ENCODE measurements around the gene ASAH2.
A peak's percentile ranks its signal among the peaks of the same experiment; 100 is the strongest.
"Not testable (repeated sequence)": the region's sequence is repeated elsewhere in the genome, so short reads cannot be mapped to it uniquely, and the experiment has no call there.

The ASAH2 gene

GRCh38 chr10:50242777-50243176 lies 8.5 kb downstream of the ASAH2 start:
- no peak overlapping the region for H3K9ac ChIP-seq (ENCODE audit: insufficient read length)
- no peaks in the 10 kb centered on the region for H3K9me3 ChIP-seq (ENCODE audit: low read depth, low read length)
- no peak overlapping the region for H3K4me3 ChIP-seq
- H3K27ac ChIP-seq, result no peak overlapping the region
- TF ChIP-seq EZH2 (IDR thresholded peaks at IDR 0.05) (no peak), POLR2AphosphoS5 (IDR thresholded peaks at IDR 0.05; ENCODE audit: borderline replicate concordance, low read depth, low read length) (no peak), FOXP2 (optimal IDR thresholded peaks at IDR 0.05; ENCODE audit: control extremely low read depth, extremely low read length, insufficient read depth) (no peak)
- no peaks in the 10 kb centered on the region for H3K36me3 ChIP-seq (ENCODE audit: insufficient read depth, low read length)
- DNase-seq (ENCODE audit: low read depth, low spot score), result no peak

- H3K27ac ChIP-seq; DNase-seq (ENCODE audit: low read depth, low spot score); H3K9ac ChIP-seq (ENCODE audit: insufficient read length); H3K4me3 ChIP-seq; H3K36me3 ChIP-seq (ENCODE audit: insufficient read depth, low read length); H3K9me3 ChIP-seq (ENCODE audit: low read depth, low read length): not testable (repeated sequence)
Observed at GRCh38 chr10:50241478-50241877, 9.8 kb downstream of the ASAH2 start.

GRCh38 chr10:50234486-50234885 lies 16.8 kb downstream of the ASAH2 start:
- H3K4me3 ChIP-seq, result no peak overlapping the region
- H3K9ac ChIP-seq (ENCODE audit: insufficient read length), result no peak overlapping the region
- DNase-seq (ENCODE audit: low read depth, low spot score), result no peak
- no peak for TF ChIP-seq FOXP2 (optimal IDR thresholded peaks at IDR 0.05; ENCODE audit: control extremely low read depth, extremely low read length, insufficient read depth)
- no peak for TF ChIP-seq POLR2AphosphoS5 (IDR thresholded peaks at IDR 0.05; ENCODE audit: borderline replicate concordance, low read depth, low read length)
- no peak for TF ChIP-seq EZH2 (IDR thresholded peaks at IDR 0.05)
- H3K9me3 ChIP-seq (ENCODE audit: low read depth, low read length), result no peaks in the 10 kb centered on the region
- H3K27ac ChIP-seq, result no peak overlapping the region
- H3K36me3 ChIP-seq (ENCODE audit: insufficient read depth, low read length), result no peaks in the 10 kb centered on the region

DNA sequence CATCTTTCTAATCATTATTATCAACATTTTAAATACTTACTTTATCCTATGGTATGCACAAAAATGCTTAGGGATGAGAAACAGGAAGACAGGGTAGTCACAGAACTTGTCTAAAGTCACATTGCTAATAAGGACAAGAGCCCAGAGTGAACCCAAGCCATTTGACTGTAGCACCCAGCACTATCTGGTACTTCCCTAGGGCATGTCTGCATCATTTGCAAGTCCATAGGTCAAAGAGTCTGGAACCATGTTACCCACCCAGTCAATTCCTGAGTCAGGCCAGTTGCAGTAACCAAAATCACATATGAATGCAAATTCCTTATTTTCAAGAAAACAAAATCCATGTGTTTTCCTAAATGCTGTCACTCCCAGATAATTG lies 19.1 kb downstream of the ASAH2 start:
- DNase-seq (ENCODE audit: low read depth, low spot score), result no peak
- Histone ChIP-seq H3K4me3 (no peak overlapping the region), H3K27ac (no peak overlapping the region), H3K9ac (ENCODE audit: insufficient read length) (no peak overlapping the region), H3K36me3 (ENCODE audit: insufficient read depth, low read length) (no peaks in the 10 kb centered on the region), H3K9me3 (ENCODE audit: low read depth, low read length) (no peaks in the 10 kb centered on the region)
- TF ChIP-seq POLR2AphosphoS5 (IDR thresholded peaks at IDR 0.05; ENCODE audit: borderline replicate concordance, low read depth, low read length) (no peak), EZH2 (IDR thresholded peaks at IDR 0.05) (no peak), FOXP2 (optimal IDR thresholded peaks at IDR 0.05; ENCODE audit: control extremely low read depth, extremely low read length, insufficient read depth) (no peak)

DNA sequence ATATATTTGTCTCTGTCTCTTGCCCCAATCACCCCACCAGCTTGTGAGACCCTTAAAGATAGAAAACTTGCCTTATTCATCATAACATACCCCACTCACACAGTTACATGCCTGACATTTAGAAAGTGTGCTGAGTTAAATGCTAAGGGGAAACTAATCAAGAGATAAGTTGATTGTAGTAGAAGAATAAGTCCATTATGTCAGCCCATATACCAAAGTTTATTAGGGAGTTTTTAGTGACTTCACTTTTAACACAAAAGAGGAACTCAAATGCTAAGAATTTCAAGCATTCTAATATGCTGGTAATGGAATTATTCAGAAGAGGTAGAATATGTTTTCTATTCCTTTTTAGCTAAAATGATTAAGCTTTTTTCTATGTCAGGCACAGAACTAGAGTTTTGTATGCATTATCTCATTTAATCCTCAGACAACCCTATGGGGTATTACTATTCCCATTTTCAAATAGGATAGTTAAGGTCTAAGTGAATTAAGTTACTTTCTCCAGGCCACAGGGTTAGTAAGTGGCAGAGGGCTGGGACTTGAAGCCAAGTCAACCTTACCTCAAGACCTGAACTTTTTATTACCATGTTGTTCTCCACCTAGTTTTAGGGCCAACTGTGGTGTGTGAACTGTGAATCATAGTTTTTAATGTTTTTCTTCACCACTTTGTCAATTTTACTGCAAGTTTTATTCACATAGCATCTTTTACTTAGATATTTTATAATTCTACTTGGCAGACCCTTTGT lies 19.6 kb downstream of the ASAH2 start:
- Histone ChIP-seq H3K9me3 (ENCODE audit: low read depth, low read length) (no peaks in the 10 kb centered on the region), H3K9ac (ENCODE audit: insufficient read length) (no peak overlapping the region), H3K4me3 (no peak overlapping the region), H3K27ac (no peak overlapping the region), H3K36me3 (ENCODE audit: insufficient read depth, low read length) (no peaks in the 10 kb centered on the region)
- DNase-seq (ENCODE audit: low read depth, low spot score), result no peak
- TF ChIP-seq POLR2AphosphoS5 (IDR thresholded peaks at IDR 0.05; ENCODE audit: borderline replicate concordance, low read depth, low read length) (no peak), EZH2 (IDR thresholded peaks at IDR 0.05) (no peak), FOXP2 (optimal IDR thresholded peaks at IDR 0.05; ENCODE audit: control extremely low read depth, extremely low read length, insufficient read depth) (no peak)

DNA sequence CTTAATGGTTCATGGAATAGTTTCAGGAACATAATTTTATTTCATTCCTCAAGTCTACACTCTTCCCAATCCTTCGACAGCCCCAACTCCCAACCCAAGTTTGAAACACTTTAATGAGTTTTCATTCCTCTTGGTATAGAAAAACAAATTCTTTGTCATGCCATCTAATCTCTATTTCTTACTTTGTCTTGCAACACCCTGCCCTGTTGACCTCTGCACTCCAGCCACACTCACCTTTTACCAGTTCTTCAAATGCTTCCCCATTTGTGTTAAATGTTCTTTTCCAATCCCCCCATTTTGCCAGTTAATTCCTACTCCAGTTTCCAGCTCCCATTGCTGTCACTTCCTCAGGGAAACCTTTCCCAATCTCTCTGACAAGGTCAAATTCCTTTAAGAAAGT lies 21.9 kb downstream of the ASAH2 start:
- Histone ChIP-seq H3K9ac (ENCODE audit: insufficient read length) (no peak overlapping the region), H3K4me3 (no peak overlapping the region), H3K36me3 (ENCODE audit: insufficient read depth, low read length) (no peaks in the 10 kb centered on the region), H3K27ac (no peak overlapping the region), H3K9me3 (ENCODE audit: low read depth, low read length) (no peaks in the 10 kb centered on the region)
- TF ChIP-seq EZH2 (IDR thresholded peaks at IDR 0.05), result no peak
- DNase-seq (ENCODE audit: low read depth, low spot score), result no peak

DNA sequence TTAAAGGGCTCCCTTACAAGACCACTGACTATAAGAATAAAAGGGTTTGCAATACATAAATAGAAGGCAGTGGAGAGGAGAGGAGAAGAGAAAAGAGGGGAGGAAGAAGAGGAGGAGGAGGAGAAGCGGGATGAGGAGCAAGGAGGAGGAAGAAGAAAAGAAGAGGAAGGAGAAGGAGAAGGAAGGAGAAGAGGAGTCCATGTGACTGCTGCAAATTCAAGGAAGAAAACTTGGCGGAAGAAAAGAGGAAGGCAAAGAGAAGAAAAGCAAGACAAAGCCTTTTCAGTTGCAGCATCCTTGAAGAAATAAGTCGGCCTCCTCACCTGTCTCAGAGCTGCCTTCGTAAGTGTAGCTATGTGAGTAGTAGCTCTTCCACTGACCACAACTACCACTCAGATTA lies 22.6 kb downstream of the ASAH2 start:
- no peak for TF ChIP-seq FOXP2 (optimal IDR thresholded peaks at IDR 0.05; ENCODE audit: control extremely low read depth, extremely low read length, insufficient read depth)
- no peak for TF ChIP-seq POLR2AphosphoS5 (IDR thresholded peaks at IDR 0.05; ENCODE audit: borderline replicate concordance, low read depth, low read length)
- TF ChIP-seq EZH2 (IDR thresholded peaks at IDR 0.05), result no peak
- Histone ChIP-seq H3K9me3 (ENCODE audit: low read depth, low read length) (no peaks in the 10 kb centered on the region), H3K4me3 (no peak overlapping the region), H3K36me3 (ENCODE audit: insufficient read depth, low read length) (no peaks in the 10 kb centered on the region), H3K27ac (no peak overlapping the region), H3K9ac (ENCODE audit: insufficient read length) (no peak overlapping the region)
- no peak for DNase-seq (ENCODE audit: low read depth, low spot score)

DNA sequence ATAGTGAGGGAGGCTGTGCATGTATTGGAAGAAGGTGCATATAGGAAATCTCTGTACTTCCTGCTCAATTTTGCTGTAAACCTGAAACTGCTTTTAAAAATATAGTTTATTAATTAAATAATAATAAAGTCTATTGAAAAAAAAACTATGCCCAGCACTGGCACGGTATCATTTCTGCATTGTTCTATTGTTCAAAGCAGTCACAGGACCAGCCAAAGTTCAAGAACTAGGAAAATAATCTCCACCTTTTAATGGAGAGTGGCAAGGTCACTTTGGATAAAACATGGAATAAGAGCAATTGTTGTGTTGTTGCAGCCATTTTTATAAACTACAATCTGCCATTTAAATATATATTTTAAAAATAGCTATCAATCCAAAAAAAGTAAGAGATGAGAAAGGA lies 24.7 kb downstream of the ASAH2 start:
- TF ChIP-seq EZH2 (IDR thresholded peaks at IDR 0.05), result no peak
- no peak for TF ChIP-seq FOXP2 (optimal IDR thresholded peaks at IDR 0.05; ENCODE audit: control extremely low read depth, extremely low read length, insufficient read depth)
- no peak for TF ChIP-seq POLR2AphosphoS5 (IDR thresholded peaks at IDR 0.05; ENCODE audit: borderline replicate concordance, low read depth, low read length)
- H3K36me3 ChIP-seq (ENCODE audit: insufficient read depth, low read length), result no peaks in the 10 kb centered on the region
- H3K9ac ChIP-seq (ENCODE audit: insufficient read length), result no peak overlapping the region
- H3K4me3 ChIP-seq, result no peak overlapping the region
- H3K27ac ChIP-seq, result no peak overlapping the region
- no peak for DNase-seq (ENCODE audit: low read depth, low spot score)
- no peaks in the 10 kb centered on the region for H3K9me3 ChIP-seq (ENCODE audit: low read depth, low read length)

DNA sequence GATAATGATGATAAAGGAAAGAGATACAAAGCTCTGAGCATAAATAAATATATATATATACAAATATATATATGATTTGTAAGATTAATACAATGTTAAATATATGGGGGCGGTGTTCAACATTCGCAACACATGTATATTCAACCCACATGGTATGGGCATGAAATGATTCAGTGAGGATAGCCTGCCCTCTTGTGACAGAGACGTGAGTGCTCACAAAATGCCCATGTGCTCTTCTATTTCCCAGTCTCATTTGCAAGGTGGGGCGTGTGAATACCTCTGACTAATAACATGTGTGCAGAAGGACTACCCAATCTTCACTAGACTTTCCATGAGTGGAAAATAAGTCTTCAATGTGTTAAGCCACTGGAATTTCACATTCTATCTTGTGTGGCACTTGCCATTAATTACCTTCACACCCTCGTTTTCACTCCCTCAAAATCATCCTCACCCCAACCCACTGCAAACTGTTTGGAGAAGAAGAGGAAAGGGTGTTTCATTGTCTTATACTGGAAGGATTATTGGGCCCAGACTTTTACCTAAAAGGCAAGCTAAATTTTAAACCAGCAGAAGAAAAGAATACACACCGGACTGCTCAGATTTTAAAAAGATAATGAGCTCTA lies 26.9 kb downstream of the ASAH2 start:
- no peak overlapping the region for H3K4me3 ChIP-seq
- no peak overlapping the region for H3K27ac ChIP-seq
- H3K36me3 ChIP-seq (ENCODE audit: insufficient read depth, low read length), result no peaks in the 10 kb centered on the region
- DNase-seq (ENCODE audit: low read depth, low spot score), result peak; percentile 14
- no peaks in the 10 kb centered on the region for H3K9me3 ChIP-seq (ENCODE audit: low read depth, low read length)
- no peak for TF ChIP-seq POLR2AphosphoS5 (IDR thresholded peaks at IDR 0.05; ENCODE audit: borderline replicate concordance, low read depth, low read length)
- TF ChIP-seq FOXP2 (optimal IDR thresholded peaks at IDR 0.05; ENCODE audit: control extremely low read depth, extremely low read length, insufficient read depth), result no peak
- TF ChIP-seq EZH2 (IDR thresholded peaks at IDR 0.05), result no peak
- no peak overlapping the region for H3K9ac ChIP-seq (ENCODE audit: insufficient read length)

All from SK-N-MC (cell line).